Daoy (cell line): ENCODE data around the gene CXCR6. TPM values are rescaled to one million over a fixed set of nuclear protein-coding genes. Genes with fewer than 3 reads are reported as not detected.

Source experiments
- DNase-seq: peaks from one replicate; pipeline ENCODE4 v3.0.0-alpha.2; 2015; ENCODE audit warnings: low read depth
- total RNA-seq: library from RNA; depleted of rRNA; stranded (reverse); fragments of >200 nt; shearing (Covaris generic); gene quantifications from 2 replicates; pipeline ENCODE4 v1.2.3, GENCODE V29; 2014

Gene CXCR6
- total RNA-seq, 1 experiment from 2014 or later: not detected

DNA sequence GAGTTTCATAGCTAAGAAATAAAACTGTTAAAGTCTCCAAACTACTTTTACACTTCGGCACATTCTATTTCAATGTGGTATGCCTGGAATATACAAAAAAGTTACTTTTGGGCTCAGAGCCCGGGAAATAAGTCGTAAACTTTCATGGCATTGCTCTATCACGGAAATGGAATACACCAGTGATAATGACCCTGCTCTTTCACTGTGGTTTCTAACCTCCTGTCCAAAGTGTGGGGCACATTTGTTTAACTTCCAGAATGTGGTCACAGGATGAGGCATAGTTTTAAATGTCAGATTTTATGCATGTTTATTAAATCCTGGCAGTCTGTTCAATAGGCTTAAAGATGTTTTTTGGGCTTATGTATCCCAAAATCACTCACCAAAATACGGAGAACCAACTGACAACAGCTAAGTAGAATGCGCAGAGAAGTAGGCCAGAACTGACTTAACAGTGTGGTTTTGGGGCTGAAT is 5.1 kb downstream of the CXCR6 start:
- DNase-seq: no peak

DNA sequence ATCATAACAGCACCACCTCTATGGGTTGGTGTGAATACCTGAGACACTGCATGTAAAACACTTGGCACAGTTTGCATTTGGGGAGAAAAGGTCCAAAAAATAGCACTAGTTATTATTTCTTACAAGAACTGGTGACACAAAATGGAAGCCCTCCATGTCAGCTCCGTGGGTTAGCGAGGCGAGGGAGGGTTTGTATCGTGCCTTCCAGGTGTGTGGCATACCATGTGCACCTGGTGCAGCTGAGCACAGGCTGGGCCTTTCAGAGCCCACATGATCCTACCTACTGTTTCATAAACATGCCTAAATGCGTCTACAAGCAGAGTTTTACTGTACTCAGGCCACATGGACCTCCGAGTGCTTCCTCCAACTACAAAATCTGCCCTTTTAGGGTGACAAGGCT is 5.6 kb downstream of the CXCR6 start:
- DNase-seq: no peak

DNA sequence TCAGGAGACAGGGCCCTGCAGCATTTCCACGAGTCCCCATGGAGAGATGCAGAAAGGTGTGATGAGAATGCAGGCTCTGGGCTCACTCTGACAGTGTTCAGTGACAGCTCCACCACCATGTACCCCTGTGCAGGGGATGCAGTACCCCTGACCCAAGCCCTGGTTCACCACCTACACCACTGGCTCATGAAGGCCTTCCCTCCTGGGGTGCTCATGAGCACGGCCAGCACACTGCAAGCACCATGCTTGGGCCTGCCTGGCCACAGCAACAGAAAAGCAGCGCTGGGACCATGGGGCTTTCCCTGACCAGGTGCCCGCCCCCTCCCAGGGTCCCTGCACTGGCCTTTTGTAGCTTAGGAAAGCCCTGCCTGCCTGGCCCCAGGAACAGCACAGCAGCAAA is 6.2 kb downstream of the CXCR6 start:
- DNase-seq: no peak

DNA sequence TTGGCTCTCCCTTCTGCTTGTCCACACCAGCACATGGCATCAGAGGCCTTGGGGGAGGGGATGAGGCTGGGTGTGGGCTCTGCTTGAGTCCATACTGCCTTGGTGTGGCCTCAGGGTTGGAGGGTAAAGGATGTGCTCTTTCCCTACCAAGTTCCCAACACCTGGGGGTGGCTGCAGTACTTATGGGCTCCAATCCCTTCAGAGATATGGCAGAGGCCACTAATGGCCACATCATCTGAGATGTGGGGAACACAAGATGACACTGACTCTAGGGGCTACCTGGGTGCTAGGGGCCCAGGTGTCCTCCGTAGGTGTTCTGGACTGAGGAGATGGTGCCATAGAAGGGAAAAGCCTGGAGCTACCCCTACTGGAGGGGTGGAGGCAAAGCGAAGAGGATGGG is 6.9 kb downstream of the CXCR6 start:
- no peak for DNase-seq

DNA sequence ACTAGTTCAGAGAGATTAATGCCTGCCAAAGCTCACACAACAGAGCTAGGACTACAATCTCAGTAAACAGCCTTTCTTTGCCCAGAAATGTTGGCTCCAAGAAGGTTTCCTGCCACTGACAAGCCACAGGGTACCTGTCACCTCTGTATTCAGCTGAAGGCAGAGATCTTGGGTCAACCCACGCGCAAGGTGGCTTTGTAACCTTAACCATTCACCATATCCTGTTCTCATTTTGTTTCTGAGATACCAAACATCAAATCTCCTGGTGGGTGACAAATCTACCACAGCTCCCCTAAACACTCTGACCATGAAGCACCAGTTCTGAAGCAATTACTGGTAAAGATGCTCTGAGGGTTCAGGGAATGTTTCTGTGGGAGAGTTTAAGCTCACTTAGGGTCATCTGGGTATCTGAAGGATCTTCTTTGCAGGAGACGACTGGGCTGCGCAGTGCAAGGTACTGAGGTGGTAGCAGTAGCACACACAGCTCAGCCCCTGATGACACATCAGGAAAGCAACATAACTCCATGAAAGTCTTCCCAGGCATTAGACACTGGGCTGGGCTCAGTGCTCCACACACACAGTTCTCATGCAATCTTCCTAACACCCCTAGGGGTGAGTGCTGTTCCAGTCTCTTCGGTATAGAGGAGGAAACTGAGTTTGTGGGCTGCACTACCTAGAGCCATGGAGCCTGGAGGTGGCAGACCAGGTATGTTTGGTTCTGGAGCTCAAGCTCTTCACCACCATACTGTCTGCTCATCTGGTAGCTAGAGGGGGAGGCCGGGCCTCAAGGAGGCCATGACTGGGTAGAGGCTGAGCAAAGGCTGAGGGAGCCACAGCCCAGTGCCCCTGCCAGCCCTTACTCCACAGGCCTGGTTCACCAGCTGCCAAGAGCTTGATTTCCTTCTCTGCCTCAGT is 7.7 kb downstream of the CXCR6 start:
- no peak for DNase-seq

DNA sequence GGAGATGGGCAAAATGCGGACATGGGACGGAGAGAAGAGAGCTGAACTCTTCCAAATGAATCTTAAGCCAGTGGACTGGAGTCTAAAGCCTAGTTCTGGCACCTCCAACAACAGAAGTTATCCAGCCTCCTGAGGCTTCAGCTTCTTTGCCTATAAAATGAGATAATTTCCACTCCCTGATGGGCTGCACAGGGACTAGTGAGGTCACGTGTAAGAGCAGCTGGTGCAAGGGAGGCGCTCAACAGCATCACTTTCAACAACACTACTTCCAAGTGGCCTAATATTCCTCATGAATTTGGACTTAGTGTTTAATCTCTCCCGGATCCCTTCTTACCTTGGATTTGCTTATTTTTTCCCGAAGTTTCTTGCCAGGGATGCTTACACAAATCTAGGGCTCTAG is 8.7 kb downstream of the CXCR6 start:
- no peak for DNase-seq

DNA sequence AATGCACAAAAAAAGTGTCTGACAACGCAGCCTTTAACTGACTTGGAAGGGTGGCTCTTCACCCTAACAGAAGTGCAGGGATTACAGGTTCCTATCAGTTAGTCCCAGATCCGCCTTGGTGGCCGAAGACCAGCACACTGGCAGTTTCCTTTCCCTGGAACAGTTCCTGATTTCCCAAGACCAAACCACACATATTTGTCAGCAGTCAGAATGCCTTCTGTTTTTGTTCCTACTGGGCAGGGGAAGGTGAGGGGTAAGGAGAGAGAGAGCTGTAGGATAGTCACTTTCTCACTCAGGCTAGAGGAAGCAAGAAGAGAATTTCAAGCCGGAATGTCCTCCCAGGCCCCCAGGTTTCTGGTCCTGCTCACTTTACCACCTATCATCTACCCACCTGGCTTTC is 9.2 kb downstream of the CXCR6 start:
- no peak for DNase-seq

DNA sequence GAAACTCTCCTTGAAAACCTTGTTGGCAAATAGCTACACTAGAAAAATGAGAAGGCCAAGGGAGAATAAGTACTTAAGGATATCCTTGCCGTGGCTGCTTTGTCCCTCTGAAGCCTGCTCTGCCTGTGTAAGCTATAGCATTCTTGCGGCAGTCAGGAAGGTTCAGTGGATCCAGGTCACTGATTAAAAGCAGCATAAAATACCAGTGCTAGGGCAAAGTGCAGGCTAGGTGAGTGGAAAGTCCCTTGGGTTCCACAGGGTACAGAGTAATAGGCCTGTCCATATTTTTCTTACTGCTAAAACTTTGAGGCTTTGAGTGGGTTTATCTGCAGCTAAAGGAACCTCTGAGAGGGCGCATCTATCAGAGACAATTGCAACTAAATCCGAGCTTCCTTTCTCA is 10.3 kb downstream of the CXCR6 start:
- no peak for DNase-seq

DNA sequence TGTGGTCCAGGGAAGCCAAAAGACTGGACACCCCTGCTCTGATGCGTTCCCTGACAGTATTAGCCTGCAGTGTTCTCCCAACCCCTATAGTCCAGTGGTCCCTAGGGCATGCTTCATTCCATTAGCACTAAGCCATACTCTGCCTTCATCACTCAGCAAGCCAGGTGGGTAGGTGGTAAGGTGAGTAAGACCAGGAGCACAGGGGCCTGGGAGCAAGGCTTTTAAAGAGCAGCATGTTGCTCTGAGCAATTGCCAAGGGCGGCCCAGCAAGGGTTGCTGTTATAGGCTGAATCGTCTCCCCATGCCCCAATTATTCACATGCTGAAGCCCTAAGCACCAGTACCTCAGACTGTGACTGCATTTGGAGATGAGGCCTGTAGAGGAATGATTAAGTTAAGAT is 11.0 kb downstream of the CXCR6 start:
- no peak for DNase-seq

DNA sequence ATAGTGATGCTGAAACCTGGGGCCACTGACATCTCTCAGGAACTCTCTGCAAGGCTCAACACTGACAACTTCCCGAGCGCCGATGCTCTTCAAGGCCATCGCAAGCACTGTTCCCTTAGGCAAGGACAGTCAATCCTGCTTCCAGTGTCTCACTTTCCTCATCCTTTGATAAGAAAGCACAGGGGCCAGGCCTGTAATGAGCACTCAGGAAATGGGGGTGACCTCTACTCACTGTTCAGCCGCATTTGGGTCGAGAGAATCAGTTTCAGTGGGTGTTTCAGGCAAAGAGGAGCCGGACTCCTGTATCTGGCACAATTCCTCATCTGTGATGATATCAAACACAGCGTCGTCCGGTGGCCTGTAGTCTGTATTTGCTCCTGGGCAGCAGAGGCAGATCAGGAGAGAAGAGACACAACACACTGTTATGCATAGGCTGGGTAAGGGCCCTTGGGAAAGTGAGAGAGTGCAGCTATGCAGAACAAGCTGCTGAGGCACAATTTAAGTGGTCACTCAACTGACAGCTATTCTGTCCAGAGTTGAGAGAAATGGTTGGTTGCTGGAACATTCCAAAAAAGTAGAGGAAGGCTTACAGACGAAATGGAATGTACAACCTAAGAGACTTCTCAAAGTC is 11.9 kb downstream of the CXCR6 start:
- DNase-seq: no peak

DNA sequence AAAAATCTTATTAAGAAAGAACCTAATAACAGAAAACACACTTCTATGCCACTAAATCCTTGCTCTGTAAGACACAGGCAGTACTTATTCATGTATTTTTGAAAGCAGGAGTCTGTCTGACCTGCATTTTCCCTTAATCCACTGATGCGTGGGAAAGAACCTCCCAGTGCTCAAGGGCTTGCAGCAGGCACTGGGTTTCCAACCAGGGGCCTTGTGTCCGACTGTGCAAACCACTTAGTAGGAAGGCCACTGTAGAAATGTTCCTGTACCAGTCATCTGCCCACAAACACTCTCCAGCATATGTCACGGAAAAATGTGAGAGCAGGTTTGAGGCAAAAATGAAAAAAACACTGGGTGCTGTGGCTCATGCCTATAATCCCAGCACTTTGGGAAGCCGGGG is 12.4 kb downstream of the CXCR6 start:
- DNase-seq: no peak

DNA sequence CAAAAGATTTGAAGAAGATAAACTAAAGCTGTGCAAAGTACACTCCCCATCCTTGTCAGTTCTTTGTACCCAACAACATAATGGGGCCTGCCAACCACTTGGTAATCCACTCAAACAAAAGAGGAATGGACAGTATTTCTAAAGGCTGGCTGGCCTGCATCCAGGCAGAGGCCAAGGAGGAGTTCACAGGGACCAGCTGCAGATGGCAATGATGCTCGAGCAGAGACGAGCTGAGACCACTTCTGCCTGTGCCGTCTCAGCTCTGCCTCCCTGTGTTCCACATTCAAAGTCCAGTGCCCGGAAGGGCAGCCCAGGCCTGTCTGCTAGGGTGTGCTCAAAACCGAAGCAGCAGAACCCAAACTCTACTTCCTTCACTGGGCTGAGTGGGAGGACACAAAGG is 14.3 kb downstream of the CXCR6 start:
- no peak for DNase-seq

DNA sequence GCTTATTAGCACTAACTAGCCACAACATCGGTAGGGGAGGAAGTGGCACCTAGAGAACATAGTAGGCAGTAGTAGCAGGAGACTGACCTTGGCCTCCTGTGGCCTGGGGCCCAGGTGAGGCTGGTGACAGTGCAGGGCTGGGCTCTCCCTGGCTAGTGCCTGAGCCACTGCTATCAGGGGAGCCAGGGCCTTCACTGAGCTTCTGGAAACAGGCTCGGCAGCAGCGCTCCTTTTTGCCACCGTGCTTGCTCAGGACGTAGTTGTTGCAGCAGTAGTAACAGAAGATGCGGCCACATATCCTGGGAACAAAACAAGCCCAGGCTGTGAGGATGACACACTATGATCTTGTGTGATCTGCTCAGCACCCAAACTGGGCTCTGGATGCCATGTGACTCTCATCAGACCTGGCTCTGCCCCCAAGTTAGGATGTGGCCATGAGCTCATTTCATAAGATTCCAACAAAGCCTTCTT is 15.1 kb downstream of the CXCR6 start:
- DNase-seq: no peak

DNA sequence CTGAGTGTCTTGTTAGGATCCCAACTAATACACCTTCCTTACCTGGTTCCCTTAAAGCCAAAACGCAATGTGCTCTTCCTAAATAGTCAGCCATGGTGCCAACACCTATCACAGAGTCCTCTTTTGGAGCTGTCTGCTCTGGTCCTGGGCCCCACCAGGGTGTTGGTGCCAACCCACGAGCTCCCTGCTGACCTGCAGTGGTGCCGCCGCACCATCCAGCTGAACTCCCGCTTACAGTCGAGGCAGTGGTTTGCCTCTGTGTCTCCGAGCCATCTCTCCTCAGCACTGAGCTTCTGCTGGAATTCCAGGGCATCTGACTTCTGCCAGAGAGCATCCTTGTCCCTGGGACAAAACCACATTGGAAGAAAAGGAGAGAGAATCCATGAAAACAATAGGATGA is 15.9 kb downstream of the CXCR6 start:
- DNase-seq: no peak

DNA sequence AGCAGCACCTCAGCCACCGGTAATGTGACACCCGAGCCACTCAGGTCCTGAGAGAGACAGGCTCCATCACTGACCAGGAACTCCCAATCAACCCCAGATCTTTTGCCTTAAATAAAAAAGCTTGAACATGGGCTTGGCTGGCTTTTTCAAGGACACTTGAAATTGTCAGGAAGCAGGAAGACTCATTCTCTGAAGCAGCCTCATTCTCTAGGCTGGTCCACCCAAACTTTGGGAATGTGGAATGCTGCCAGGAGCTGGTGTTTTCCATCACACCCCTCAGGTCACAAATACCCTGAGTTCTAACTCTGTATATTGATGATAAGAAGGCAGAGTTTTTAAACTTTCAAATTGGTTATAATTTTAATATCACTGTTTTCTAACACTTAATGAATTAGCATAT is 17.0 kb downstream of the CXCR6 start:
- DNase-seq: no peak

DNA sequence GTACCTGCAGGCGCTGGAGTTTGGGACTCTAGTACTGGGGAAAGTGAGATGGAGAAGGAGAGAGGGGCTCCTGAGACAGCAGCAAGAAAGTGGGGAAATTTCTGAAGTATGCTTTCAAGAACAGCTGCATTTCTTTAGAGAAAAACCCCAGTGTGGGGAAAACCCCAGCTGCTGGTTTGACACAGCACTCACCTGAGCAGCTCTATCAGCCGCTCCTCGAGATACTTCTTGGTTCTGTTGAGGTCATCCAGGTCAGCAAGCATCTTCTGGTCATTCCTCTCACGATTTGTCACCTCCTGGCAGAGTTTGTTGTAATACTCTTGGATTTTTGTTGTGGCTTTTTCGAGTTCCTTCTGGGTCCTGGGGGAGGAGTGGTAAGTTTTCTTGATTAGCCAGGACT is 18.8 kb downstream of the CXCR6 start:
- no peak for DNase-seq

DNA sequence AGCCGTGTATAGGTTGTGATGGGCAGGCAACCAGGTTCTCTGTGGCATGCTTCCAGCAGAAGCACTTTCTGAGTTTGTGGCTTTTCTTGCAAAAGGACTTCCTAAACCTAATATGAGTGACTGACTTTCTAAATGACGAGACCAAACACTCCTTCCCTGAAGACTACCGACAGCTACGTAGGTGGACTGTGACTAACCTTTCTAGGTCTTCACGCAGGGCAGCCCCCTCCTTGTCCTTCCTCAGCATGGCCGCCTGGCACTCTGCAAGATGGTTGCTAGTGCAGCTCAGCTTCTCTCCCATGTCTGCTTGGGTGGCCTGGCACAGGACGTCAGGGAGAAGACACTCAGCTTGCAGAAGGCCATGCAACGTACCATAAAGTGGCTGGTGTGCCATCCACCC is 20.9 kb downstream of the CXCR6 start:
- no peak for DNase-seq

DNA sequence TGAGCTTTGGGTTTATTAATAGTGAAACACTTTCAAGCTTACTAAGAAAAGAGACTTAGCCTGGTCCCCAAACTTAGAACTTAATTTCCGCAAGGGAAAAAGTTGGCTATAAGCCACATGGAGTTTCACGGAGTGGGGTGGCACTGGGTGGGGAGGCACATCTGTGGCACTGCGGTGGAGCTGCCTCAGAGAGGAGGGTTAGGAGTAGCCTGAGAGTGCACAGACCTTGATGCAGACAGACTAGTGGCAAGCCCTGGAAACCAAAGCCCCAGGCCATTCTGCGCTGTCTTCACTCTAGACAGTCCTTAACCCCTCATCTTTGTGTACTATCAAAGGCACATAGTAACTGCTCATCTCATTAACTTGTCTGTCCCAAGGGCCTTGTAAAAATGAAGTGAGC is 22.0 kb downstream of the CXCR6 start:
- DNase-seq: no peak

DNA sequence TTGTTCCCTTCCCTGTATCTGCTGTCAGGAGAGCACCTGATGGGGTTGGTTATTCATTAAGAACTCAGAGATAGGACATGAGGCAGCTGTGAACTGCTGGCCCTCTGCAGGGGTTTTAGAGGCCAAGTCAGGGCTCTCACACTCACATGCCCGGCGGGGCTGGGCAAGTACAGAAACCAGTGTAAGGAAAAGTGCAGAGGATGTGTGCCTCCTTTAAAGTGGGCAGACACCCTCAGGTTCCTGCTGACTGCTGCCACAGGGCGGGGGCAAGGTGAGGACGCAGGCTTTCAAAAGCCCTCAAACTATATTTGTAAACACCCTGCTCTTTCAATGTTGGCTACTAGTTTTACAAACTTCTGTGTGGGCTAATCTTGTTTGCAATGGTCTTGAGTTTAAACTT is 22.4 kb downstream of the CXCR6 start:
- no peak for DNase-seq

DNA sequence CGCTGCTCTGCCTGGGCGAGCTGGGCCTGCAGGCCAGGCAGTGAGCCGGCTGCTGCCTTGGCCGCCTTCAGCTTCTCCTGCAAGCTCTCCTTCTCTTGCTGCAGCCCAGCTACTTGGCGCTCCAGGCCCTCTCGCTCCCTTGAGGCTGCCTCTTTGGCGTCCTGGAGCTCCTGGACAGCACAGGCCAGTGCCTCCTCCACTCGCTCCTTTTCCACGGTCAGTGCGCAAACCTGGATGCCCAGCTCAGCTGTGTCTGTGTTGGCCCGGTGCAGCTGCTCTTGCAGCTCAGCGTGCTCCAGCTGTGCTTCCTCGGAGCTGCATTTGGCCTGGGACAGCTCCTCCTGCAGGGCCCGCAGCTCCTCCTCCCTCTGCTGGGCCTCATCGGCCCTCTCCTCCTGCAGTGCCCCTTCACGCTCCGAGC is 23.1 kb downstream of the CXCR6 start:
- DNase-seq: no peak

DNA sequence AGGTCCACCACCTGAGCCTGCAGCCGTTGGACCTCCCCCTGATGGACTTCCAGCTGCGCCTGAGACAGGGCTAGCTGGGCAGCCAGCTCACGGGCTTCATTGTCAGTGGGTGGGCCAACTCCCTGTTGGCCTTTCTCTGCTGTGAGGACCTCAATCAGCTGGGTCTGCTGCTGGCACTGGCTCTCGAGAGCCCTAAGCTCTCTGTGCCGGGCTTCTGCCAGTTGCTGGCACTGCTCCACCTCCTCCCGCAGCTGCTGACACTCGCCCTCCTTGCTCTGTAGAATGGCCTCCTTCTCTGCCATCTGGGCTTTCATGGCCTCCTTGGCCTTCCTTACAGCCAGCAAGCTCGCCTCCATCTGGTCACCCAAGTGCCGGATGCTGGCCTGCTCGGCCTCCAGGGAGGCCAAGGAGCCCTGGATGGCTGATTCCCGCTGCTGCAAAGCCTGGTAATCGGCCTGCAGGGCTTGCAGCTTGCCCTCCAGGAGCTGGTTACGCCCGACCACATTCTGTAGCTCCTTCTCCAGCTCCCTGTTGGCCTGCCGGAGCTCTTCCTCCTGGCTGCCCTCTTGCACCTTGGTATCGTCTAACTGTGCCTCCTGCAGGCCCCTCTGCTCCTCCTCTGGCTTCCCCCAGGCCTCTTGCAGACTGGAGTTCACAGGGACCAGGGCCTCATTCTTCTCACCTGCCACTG is 23.8 kb downstream of the CXCR6 start:
- no peak for DNase-seq

DNA sequence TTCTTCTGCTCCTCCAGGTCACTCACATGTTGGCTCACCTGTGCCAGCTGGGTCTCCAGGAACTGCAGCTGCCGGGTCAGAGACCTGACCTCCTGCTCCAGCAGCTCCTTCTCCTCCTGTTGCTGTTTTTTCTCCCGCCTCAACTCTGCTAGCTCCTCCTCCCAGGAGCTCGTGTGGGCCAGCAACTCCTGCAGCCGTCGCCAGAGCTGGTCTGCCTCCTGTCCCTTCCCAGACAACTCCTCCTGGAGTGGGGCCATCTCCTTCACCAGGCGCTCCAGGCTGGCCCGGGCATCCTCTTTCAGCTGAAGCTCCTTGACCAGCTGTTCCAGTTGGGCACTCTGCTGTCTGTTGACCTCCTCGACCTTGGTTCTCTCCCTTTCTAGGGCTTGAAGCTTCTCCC is 24.5 kb downstream of the CXCR6 start:
- DNase-seq: no peak

DNA sequence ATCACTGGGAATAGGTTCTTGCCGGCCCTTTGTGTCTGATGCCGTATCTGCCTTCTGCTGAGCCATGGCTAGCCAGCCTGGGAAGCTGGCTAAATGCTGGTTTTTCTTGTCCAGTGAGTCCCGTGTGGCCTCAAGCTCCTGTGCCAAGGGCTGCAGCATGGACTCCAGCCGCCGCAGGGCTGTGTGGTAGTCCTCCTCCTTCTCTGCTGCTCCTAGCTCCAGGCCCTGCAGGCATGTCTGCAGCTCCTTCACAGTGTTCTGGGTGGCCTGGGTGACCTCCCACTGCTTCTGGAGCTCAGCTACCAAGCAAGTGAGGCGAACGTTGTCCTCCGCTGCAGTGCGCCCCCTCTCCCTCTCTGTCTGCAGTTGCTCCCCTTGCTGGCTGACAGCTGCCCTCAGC is 24.9 kb downstream of the CXCR6 start:
- DNase-seq: no peak
